A549 (cell line): ENCODE results near the gene TEX35. TPM values are rescaled to one million over a fixed set of nuclear protein-coding genes. Genes with fewer than 3 reads are reported as not detected.

ENCODE experiments used
- ATAC-seq, 2 experiments: fragments of 200-7000 bp in 1 of 2; fragments of >200 bp in 1 of 2; cut with Nextera tagmentation in 1 of 2; cut with Tn5 transposase in 1 of 2; 3 replicates each; pipeline versions ENCODE4 v1.8.0 to v1.9.1; 2018 to 2020; ENCODE audit warnings: mild to moderate bottlenecking in 1 of 2, moderate library complexity in 1 of 2
- CTCF ChIA-PET: fragments of 300-600 bp; sonication (Branson Sonifier 250); formaldehyde crosslinking; extraction: SDS; loops from one replicate; lab custom pipeline; 2021; ENCODE audit warnings: antibody characterized with exemption, inconsistent platforms; lab: Yijun Ruan, JAX
- POLR2A ChIA-PET: fragments of 350-600 bp; formaldehyde crosslinking; extraction: SDS; loops from one replicate; lab custom pipeline; 2021; ENCODE audit warnings: antibody characterized with exemption, inconsistent platforms; lab: Yijun Ruan, JAX
- DNase-seq, 2 experiments: peaks; one replicate each; pipeline versions ENCODE4 v3.0.0 to v3.0.0-alpha.2; 2011 to 2016; ENCODE audit warnings: low read depth in 1 of 2, low spot score in 1 of 2
- FAIRE-seq: peaks from 2 replicates; lab custom pipeline; 2011; peaks lifted over from hg19 to GRCh38; lab: Jason Lieb, UNC
- H3K27ac ChIP-seq, 2 experiments: fragments of >200 bp; sonication (Bioruptor Twin); formaldehyde crosslinking; 3 replicates each; pipeline ENCODE4 v1.5.1; 2016 to 2017
- H3K4me1 ChIP-seq: fragments of >200 bp; sonication (Bioruptor Twin); formaldehyde crosslinking; 3 replicates; pipeline ENCODE4 v1.6.1; 2016
- H3K4me2 ChIP-seq: fragments of >200 bp; sonication (Bioruptor Twin); formaldehyde crosslinking; 3 replicates; pipeline ENCODE4 v1.6.1; 2016
- H3K4me3 ChIP-seq: fragments of >200 bp; sonication (Bioruptor Twin); formaldehyde crosslinking; 3 replicates; pipeline ENCODE4 v1.5.1; 2016
- H3K9me3 ChIP-seq: fragments of >200 bp; sonication (Bioruptor Twin); formaldehyde crosslinking; 3 replicates; pipeline ENCODE4 v1.6.1; 2016
- BHLHE40 ChIP-seq: IDR thresholded peaks from 2 replicates; pipeline ENCODE4 v1.6.1; 2012; ENCODE audit warnings: low read depth, low read length, inconsistent platforms
- CBX2 ChIP-seq: fragments of 200-600 bp; sonication (generic); IDR thresholded peaks from 2 replicates; pipeline ENCODE4 v1.6.1; 2016; ENCODE audit warnings: low read depth, mild to moderate bottlenecking, borderline replicate concordance
- EHF ChIP-seq: fragments of 250-450 bp; sonication (Bioruptor Pico); IDR thresholded peaks from 2 replicates; pipeline ENCODE4 v1.5.0; 2020; ENCODE audit warnings: mild to moderate bottlenecking
- FOXS1 ChIP-seq: fragments of 250-450 bp; sonication (Bioruptor Pico); IDR thresholded peaks from 2 replicates; pipeline ENCODE4 v1.5.0; 2020; ENCODE audit warnings: mild to moderate bottlenecking, moderate library complexity
- HOXB5 ChIP-seq: fragments of 250-450 bp; sonication (Bioruptor Pico); IDR thresholded peaks from 2 replicates; pipeline ENCODE4 v1.5.0; 2020; ENCODE audit warnings: mild to moderate bottlenecking, moderate library complexity
- JUNB ChIP-seq: fragments of >200 bp; sonication (Bioruptor Twin); formaldehyde crosslinking; IDR thresholded peaks from 2 replicates; pipeline ENCODE4 v1.6.1; 2016
- KDM5A ChIP-seq: fragments of 200-600 bp; sonication (generic); IDR thresholded peaks from 2 replicates; pipeline ENCODE4 v1.6.1; 2016; ENCODE audit warnings: antibody characterized with exemption, mild to moderate bottlenecking
- NR3C1 ChIP-seq: fragments of >200 bp; sonication (Bioruptor Twin); formaldehyde crosslinking; IDR thresholded peaks from 3 replicates; pipeline ENCODE4 v1.6.1; 2017
- PHF8 ChIP-seq: fragments of 200-600 bp; sonication (generic); IDR thresholded peaks from 2 replicates; pipeline ENCODE4 v1.6.1; 2016; ENCODE audit warnings: low read depth, mild to moderate bottlenecking, antibody characterized with exemption, moderate library complexity, borderline replicate concordance
- POLR2A ChIP-seq: IDR thresholded peaks from 2 replicates; pipeline ENCODE4 v1.6.1; 2012; ENCODE audit warnings: mild to moderate bottlenecking, low read length
- RCOR1 ChIP-seq: fragments of 150-350 bp; IDR thresholded peaks from 2 replicates; pipeline ENCODE4 v1.6.1; 2014; ENCODE audit warnings: antibody characterized with exemption, low read length, low read depth
- RNF2 ChIP-seq: fragments of 200-600 bp; sonication (generic); IDR thresholded peaks from 2 replicates; pipeline ENCODE4 v1.6.1; 2016; ENCODE audit warnings: low read depth, mild to moderate bottlenecking, antibody characterized with exemption, moderate library complexity, borderline replicate concordance
- TFCP2L1 ChIP-seq: fragments of 250-450 bp; sonication (Bioruptor Pico); IDR thresholded peaks from 2 replicates; pipeline ENCODE4 v1.5.0; 2021; ENCODE audit warnings: mild to moderate bottlenecking
- ZFP36 ChIP-seq: fragments of 450-650 bp; IDR thresholded peaks from 2 replicates; pipeline ENCODE4 v1.6.1; 2014; ENCODE audit warnings: borderline replicate concordance; ENCODE audit not compliant: partially characterized antibody
- ZNF302 ChIP-seq: fragments of 250-450 bp; sonication (Bioruptor Pico); IDR thresholded peaks from 2 replicates; pipeline ENCODE4 v1.9.0; 2021; ENCODE audit warnings: inconsistent platforms, mild to moderate bottlenecking, moderate library complexity
- WGBS: methylation state at CpG from one replicate; pipeline ENCODE4 v1.1.6; 2017; ENCODE audit errors: missing lambda C conversion rate; 5-methylcytosine and 5-hydroxymethylcytosine counted together
- polyA plus RNA-seq, 4 experiments: library from polyadenylated mRNA; depleted of rRNA in 3 of 4; stranded (reverse); fragments of >200 nt; fragmentation: RNase III in 1 of 4; extraction: RNeasy Plus Mini Kit Qiagen cat#74134 plus additional on column Dnase treatment in 1 of 4; gene quantifications; 2 replicates in 3 of 4; 3 replicates in 1 of 4; pipeline ENCODE4 v1.2.3, GENCODE V29; 2011 to 2017
- TF ChIP-seq, protein P1 (sequence below): IDR thresholded peaks from 2 replicates; pipeline ENCODE4 v1.6.1; 2012; ENCODE audit warnings: low read depth, borderline replicate concordance
- TF ChIP-seq, protein P2 (sequence below): fragments of >200 bp; sonication (Bioruptor Twin); formaldehyde crosslinking; IDR thresholded peaks from 3 replicates; pipeline ENCODE4 v1.6.1; 2016
- TF ChIP-seq, protein P3 (sequence below): IDR thresholded peaks from 2 replicates; pipeline ENCODE4 v1.6.1; 2012
- TF ChIP-seq, protein P4 (sequence below): fragments of >200 bp; sonication (Bioruptor Twin); formaldehyde crosslinking; IDR thresholded peaks from 3 replicates; pipeline ENCODE4 v1.5.1; 2016
- TF ChIP-seq, protein P5 (sequence below): fragments of >200 bp; sonication (Bioruptor Twin); formaldehyde crosslinking; IDR thresholded peaks from 2 replicates; pipeline ENCODE4 v1.6.1; 2016

The TEX35 gene
- polyA plus RNA-seq, 2 of the 4 experiments (the other 2 are of a cell fraction): not detected

DNA sequence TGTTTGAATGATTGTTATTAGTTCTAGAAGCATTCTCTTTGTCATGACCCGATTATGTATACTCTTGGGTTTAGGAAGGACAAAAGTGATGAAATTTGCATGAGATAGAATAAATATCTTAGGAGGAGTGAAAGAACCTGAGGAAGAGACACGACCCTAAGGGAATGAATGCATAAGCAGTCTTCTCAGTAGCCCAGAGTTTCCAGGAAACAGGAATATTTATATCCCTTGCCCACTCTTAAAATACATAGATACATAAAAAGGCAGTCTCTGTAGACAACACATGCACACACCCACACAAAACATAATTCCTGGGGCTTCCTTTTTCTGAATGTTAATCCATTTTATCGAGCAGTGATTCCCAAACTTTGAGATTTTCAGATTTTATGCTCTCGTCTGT is 35.5 kb upstream of the TEX35 start:
- ATAC-seq: no peak
- Histone ChIP-seq H3K4me3 (no peak overlapping the region), H3K27ac (no peak overlapping the region), H3K4me2 (no peak overlapping the region), H3K9me3 (no peaks in the 10 kb centered on the region), H3K4me1 (no peaks in the 10 kb centered on the region)
- 90% methylated on average over 4 of the region's 4 CpGs for WGBS
- ChIA-PET POLR2A (no interaction called here), CTCF (no interaction called here)
- TF ChIP-seq, protein P1, sequence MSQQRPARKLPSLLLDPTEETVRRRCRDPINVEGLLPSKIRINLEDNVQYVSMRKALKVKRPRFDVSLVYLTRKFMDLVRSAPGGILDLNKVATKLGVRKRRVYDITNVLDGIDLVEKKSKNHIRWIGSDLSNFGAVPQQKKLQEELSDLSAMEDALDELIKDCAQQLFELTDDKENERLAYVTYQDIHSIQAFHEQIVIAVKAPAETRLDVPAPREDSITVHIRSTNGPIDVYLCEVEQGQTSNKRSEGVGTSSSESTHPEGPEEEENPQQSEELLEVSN: no peak
- TF ChIP-seq FOXS1: no peak
- no peak for TF ChIP-seq POLR2A
- no peak for FAIRE-seq
- DNase-seq: no peak

DNA sequence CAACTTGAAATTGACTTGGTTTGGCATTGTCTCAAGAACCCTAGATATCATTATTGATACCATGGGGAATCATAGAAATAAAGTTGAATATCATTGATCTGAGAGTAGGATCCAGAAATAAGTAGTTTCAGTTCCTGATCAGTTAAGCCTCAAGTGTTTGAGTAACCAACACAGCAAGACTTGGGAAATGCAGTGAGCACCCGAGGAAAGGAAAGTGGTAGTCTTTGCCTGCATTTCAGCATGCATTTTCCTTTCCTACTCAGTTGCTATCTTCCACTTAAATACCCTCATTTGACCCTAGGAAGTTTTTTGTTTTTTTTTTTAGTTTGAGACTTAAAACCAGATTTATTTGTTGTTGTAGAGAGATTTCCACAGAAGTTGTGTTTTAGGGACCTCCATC is 35.1 kb upstream of the TEX35 start:
- WGBS: 49% methylated on average over 1 of the region's 1 CpG
- ATAC-seq (no peak), DNase-seq (no peak), FAIRE-seq (no peak)
- no peak overlapping the region for H3K27ac ChIP-seq
- ChIA-PET POLR2A (no interaction called here), CTCF (no interaction called here)
- TF ChIP-seq RNF2 (no peak), ZFP36 (no peak), TFCP2L1 (CRISPR knock-in tag) (no peak), CBX2 (no peak), EHF (CRISPR knock-in tag) (no peak), KDM5A (no peak), JUNB (no peak), RCOR1 (no peak), POLR2A (no peak), PHF8 (no peak), HOXB5 (CRISPR knock-in tag) (no peak), NR3C1 (no peak), ZNF302 (CRISPR knock-in tag) (no peak), BHLHE40 (no peak)
- TF ChIP-seq, protein P2, sequence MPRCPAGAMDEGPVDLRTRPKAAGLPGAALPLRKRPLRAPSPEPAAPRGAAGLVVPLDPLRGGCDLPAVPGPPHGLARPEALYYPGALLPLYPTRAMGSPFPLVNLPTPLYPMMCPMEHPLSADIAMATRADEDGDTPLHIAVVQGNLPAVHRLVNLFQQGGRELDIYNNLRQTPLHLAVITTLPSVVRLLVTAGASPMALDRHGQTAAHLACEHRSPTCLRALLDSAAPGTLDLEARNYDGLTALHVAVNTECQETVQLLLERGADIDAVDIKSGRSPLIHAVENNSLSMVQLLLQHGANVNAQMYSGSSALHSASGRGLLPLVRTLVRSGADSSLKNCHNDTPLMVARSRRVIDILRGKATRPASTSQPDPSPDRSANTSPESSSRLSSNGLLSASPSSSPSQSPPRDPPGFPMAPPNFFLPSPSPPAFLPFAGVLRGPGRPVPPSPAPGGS: no peak
- TF ChIP-seq, protein P1: no peak
- TF ChIP-seq, protein P3, sequence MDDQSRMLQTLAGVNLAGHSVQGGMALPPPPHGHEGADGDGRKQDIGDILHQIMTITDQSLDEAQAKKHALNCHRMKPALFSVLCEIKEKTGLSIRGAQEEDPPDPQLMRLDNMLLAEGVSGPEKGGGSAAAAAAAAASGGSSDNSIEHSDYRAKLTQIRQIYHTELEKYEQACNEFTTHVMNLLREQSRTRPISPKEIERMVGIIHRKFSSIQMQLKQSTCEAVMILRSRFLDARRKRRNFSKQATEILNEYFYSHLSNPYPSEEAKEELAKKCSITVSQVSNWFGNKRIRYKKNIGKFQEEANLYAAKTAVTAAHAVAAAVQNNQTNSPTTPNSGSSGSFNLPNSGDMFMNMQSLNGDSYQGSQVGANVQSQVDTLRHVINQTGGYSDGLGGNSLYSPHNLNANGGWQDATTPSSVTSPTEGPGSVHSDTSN: no peak
- TF ChIP-seq, protein P4, sequence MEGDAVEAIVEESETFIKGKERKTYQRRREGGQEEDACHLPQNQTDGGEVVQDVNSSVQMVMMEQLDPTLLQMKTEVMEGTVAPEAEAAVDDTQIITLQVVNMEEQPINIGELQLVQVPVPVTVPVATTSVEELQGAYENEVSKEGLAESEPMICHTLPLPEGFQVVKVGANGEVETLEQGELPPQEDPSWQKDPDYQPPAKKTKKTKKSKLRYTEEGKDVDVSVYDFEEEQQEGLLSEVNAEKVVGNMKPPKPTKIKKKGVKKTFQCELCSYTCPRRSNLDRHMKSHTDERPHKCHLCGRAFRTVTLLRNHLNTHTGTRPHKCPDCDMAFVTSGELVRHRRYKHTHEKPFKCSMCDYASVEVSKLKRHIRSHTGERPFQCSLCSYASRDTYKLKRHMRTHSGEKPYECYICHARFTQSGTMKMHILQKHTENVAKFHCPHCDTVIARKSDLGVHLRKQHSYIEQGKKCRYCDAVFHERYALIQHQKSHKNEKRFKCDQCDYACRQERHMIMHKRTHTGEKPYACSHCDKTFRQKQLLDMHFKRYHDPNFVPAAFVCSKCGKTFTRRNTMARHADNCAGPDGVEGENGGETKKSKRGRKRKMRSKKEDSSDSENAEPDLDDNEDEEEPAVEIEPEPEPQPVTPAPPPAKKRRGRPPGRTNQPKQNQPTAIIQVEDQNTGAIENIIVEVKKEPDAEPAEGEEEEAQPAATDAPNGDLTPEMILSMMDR: no peak
- TF ChIP-seq, protein P5, sequence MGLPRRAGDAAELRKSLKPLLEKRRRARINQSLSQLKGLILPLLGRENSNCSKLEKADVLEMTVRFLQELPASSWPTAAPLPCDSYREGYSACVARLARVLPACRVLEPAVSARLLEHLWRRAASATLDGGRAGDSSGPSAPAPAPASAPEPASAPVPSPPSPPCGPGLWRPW: no peak
- no peaks in the 10 kb centered on the region for H3K4me1 ChIP-seq
- H3K9me3 ChIP-seq: no peaks in the 10 kb centered on the region
- H3K4me3 ChIP-seq: no peak overlapping the region
- H3K4me2 ChIP-seq: no peak overlapping the region
